22Rv1 (cell line): ENCODE measurements around the gene STING1.
"Not testable (repeated sequence)": the region's sequence is repeated elsewhere in the genome, so short reads cannot be mapped to it uniquely, and the experiment has no call there.

Source experiments
- H3K27ac ChIP-seq: fragments of 450-650 bp; 2 replicates; pipeline ENCODE4 v1.5.1; 2017
- ZFX ChIP-seq: fragments of 450-650 bp; IDR thresholded peaks from 2 replicates; pipeline ENCODE4 v1.6.1; 2017; ENCODE audit warnings: antibody characterized with exemption, borderline replicate concordance
- TF ChIP-seq, protein P1 (sequence below): fragments of 450-650 bp; IDR thresholded peaks from 2 replicates; pipeline ENCODE4 v1.5.1; 2017; ENCODE audit warnings: mild to moderate bottlenecking

Gene STING1

DNA sequence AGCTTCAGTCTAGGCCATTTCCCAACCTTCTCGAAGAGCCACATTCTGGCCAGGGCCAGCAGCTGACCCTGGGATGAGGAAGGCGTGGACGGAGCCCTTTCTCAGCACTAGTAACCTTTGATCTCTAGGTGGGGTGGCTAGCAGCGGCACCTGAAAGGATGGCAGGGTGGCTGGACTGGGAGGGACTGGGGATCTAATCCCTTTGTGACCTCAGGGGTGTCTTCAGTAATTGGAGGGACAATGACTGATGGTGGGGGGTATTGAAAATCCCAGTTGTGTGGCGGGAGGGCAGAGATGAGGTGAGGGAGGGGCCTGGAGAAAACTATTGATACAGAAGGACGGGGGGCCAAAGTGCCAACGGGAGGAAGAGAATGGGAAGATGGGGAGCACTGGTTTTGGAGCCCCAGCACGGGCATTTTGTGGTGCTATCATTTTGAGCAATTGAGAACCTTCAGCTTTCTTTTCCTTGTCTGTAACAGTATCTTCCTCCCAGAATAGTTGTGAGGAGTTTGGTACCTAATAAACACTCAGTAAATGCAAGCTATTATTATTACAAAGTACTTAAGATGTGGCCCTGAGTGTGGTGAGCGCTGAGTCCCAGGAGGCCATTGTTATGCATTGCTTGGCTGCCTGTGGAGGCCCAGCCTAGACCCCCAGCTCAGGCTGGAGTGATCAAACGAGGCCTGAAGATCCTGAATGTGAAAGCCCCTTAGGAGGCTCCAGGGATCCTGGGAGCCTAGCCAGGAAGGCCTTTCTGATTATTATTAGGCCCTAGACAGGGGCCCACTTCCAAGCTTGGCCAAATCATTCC, 41.3 kb upstream of the STING1 start:
- H3K27ac ChIP-seq = no peak overlapping the region
- TF ChIP-seq ZFX = no peak
- TF ChIP-seq, protein P1, sequence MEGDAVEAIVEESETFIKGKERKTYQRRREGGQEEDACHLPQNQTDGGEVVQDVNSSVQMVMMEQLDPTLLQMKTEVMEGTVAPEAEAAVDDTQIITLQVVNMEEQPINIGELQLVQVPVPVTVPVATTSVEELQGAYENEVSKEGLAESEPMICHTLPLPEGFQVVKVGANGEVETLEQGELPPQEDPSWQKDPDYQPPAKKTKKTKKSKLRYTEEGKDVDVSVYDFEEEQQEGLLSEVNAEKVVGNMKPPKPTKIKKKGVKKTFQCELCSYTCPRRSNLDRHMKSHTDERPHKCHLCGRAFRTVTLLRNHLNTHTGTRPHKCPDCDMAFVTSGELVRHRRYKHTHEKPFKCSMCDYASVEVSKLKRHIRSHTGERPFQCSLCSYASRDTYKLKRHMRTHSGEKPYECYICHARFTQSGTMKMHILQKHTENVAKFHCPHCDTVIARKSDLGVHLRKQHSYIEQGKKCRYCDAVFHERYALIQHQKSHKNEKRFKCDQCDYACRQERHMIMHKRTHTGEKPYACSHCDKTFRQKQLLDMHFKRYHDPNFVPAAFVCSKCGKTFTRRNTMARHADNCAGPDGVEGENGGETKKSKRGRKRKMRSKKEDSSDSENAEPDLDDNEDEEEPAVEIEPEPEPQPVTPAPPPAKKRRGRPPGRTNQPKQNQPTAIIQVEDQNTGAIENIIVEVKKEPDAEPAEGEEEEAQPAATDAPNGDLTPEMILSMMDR = no peak

DNA sequence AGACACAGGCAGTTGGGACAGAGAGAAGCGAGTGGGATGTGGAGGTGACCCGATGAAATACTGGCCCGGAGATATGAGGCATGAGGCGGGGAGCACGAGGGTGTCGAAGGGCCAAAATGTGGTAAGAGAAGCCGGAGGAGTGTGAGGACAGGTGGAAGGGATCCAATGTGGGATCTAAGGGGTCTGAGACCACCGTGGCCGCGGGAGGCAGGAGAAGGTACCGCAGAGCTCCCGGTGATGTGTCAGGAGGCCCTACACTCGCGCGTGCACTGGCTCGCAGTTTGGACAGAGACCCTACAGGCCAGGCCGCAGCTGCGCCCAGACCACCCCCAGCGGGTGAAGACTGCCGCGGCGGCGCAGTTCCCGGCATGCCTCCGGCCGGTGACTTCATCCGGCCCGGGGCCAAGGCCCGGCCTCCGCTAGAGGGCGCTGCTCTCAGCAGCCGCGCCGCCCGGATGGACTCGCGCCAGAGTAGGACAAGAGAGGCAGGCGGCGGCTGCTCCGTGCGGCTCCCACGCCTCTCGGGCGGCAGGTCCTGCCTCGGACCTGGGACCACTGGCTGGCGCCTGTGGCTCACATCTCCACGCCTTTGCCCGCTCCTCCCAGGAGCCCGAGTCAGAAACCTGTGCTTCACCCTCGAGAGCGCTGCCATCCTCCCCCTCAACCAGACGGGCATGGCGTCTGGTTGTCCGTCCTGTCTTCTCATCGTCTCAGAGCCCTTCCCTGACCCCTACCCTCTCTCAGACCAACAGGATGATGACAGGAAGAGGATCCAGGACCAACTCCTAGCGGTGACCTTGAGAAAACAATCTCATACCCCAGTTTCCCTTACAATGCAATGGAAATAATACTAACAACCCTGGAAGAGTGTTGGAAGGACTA, 35.4 kb upstream of the STING1 start:
- H3K27ac ChIP-seq = peak overlapping the region; percentile 55
- TF ChIP-seq ZFX = no peak
- TF ChIP-seq, protein P1 = peak; percentile 96

DNA sequence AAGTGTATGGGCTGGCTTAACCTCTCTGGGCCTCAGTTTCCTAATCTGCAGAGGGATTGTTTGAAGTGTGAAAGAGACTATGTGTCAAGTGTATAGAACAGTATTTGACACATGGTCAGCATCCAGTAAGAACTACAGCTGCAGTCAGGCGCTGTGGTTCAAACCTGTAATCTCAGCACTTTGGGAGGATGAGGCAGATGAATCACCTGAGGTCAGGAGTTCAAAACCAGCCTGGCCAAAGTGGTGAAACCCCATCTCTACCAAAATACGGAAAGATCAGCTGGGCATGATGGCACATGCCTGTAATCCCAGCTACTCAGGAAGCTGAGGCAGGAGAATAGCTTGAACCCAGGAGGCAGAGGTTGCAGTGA, 31.9 kb upstream of the STING1 start:
- no peak overlapping the region for H3K27ac ChIP-seq
- TF ChIP-seq, protein P1 = no peak
- no peak for TF ChIP-seq ZFX

DNA sequence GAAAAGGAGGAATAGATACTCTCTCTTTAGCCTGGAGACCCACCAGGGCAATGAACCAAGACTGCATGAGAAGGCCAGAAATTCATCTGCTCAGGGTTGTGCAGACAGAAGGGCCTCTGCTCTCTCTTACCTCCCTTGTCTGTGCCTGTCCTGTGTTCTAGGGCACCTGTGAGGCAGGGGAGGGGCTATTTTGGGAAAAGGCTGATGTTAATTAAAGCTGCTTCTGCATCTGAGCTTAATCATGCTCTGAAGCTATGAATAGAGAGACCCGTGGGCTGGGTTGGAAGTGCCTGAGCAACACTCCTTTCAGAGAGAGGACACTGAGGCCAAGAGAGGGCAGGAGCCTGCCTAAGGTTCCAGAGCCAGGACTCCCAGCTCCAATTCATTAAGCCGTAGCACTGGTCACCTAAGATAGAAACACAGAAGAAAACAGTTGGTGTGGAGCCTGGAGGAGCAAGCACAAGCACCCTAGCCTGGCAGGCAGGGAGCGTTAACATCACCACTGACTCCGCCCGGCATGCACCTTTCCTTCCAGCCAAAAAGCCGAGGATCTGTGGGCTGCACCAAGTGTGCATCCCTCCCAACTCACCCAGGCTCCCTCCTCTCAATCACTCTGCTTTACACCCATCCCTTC, 31.4 kb upstream of the STING1 start:
- no peak overlapping the region for H3K27ac ChIP-seq

GRCh38 chr5:139513434-139513833, 30.9 kb upstream of the STING1 start:
- H3K27ac ChIP-seq = not testable (repeated sequence)
- TF ChIP-seq, protein P1 = peak; percentile 77

More for the DNA sequence above, 31.4 kb upstream of the STING1 start:
- no peak for TF ChIP-seq ZFX
- TF ChIP-seq, protein P1 = peak; percentile 36; the same call in 1 of the 2 replicates

GRCh38 chr5:139512786-139513390, 30.3 kb upstream of the STING1 start:
- TF ChIP-seq, protein P1 = no peak
- no peak overlapping the region for H3K27ac ChIP-seq

- H3K27ac ChIP-seq = not testable (repeated sequence)
Measured at GRCh38 chr5:139504722-139505121, 22.2 kb upstream of the STING1 start.

GRCh38 chr5:139503879-139504278, 21.3 kb upstream of the STING1 start:
- not testable (repeated sequence) for H3K27ac ChIP-seq

- not testable (repeated sequence) for H3K27ac ChIP-seq
Measured at GRCh38 chr5:139503036-139503817, 20.7 kb upstream of the STING1 start.
